Measurements from ENCODE around the gene POLD3. TPM values are rescaled to one million over a fixed set of nuclear protein-coding genes. Genes with fewer than 3 reads are reported as not detected.

Gene POLD3
- polyA plus RNA-seq, 1 donor from 2014 or later, result 16.8 TPM

GRCh38 chr11:74648894-74649293 is 56.5 kb downstream of the POLD3 start:
- no peak overlapping the region for H3K27ac ChIP-seq (ENCODE audit: low read length)
- H3K4me2 ChIP-seq (ENCODE audit: low read length), result no peak overlapping the region
- no peaks in the 10 kb centered on the region for H3K79me2 ChIP-seq (replicated peaks; ENCODE audit: insufficient read depth, low read length)
- no peak overlapping the region for H3K4me3 ChIP-seq (ENCODE audit: low read length)
- H3K9me2 ChIP-seq (ENCODE audit: insufficient read depth, low read length), result no peaks in the 10 kb centered on the region
- no peak for TF ChIP-seq EZH2 (IDR thresholded peaks at IDR 0.05; ENCODE audit: borderline replicate concordance, insufficient read depth, low read length, poor library complexity, severe bottlenecking)
- no peak for TF ChIP-seq SMC3 (conservative IDR thresholded peaks at IDR 0.05; ENCODE audit: poor library complexity)
- TF ChIP-seq POLR2AphosphoS5 (IDR thresholded peaks at IDR 0.05), result no peak
- TF ChIP-seq MXI1 (conservative IDR thresholded peaks at IDR 0.05; ENCODE audit: poor library complexity, severe bottlenecking), result no peak
- TF ChIP-seq, protein P1, sequence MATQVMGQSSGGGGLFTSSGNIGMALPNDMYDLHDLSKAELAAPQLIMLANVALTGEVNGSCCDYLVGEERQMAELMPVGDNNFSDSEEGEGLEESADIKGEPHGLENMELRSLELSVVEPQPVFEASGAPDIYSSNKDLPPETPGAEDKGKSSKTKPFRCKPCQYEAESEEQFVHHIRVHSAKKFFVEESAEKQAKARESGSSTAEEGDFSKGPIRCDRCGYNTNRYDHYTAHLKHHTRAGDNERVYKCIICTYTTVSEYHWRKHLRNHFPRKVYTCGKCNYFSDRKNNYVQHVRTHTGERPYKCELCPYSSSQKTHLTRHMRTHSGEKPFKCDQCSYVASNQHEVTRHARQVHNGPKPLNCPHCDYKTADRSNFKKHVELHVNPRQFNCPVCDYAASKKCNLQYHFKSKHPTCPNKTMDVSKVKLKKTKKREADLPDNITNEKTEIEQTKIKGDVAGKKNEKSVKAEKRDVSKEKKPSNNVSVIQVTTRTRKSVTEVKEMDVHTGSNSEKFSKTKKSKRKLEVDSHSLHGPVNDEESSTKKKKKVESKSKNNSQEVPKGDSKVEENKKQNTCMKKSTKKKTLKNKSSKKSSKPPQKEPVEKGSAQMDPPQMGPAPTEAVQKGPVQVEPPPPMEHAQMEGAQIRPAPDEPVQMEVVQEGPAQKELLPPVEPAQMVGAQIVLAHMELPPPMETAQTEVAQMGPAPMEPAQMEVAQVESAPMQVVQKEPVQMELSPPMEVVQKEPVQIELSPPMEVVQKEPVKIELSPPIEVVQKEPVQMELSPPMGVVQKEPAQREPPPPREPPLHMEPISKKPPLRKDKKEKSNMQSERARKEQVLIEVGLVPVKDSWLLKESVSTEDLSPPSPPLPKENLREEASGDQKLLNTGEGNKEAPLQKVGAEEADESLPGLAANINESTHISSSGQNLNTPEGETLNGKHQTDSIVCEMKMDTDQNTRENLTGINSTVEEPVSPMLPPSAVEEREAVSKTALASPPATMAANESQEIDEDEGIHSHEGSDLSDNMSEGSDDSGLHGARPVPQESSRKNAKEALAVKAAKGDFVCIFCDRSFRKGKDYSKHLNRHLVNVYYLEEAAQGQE (IDR thresholded peaks at IDR 0.05; ENCODE audit: borderline replicate concordance), result no peak
- TF ChIP-seq RAD21 (conservative IDR thresholded peaks at IDR 0.05), result no peak
- TF ChIP-seq, protein P2, sequence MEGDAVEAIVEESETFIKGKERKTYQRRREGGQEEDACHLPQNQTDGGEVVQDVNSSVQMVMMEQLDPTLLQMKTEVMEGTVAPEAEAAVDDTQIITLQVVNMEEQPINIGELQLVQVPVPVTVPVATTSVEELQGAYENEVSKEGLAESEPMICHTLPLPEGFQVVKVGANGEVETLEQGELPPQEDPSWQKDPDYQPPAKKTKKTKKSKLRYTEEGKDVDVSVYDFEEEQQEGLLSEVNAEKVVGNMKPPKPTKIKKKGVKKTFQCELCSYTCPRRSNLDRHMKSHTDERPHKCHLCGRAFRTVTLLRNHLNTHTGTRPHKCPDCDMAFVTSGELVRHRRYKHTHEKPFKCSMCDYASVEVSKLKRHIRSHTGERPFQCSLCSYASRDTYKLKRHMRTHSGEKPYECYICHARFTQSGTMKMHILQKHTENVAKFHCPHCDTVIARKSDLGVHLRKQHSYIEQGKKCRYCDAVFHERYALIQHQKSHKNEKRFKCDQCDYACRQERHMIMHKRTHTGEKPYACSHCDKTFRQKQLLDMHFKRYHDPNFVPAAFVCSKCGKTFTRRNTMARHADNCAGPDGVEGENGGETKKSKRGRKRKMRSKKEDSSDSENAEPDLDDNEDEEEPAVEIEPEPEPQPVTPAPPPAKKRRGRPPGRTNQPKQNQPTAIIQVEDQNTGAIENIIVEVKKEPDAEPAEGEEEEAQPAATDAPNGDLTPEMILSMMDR (IDR thresholded peaks at IDR 0.05; ENCODE audit: poor library complexity, severe bottlenecking), result no peak
- TF ChIP-seq EP300 (conservative IDR thresholded peaks at IDR 0.05; ENCODE audit: poor library complexity, severe bottlenecking), result no peak
- no peak for TF ChIP-seq TAF1 (IDR thresholded peaks at IDR 0.05; ENCODE audit: low read depth)
- H2AFZ ChIP-seq (ENCODE audit: low read depth, low read length), result no peak overlapping the region
- no peaks in the 10 kb centered on the region for H3K36me3 ChIP-seq (ENCODE audit: insufficient read depth, low read length)
- H3F3A ChIP-seq (ENCODE audit: insufficient read depth, low read length, poor library complexity, severe bottlenecking), result no peaks in the 10 kb centered on the region
- H3K9me3 ChIP-seq (ENCODE audit: low read length), result no peaks in the 10 kb centered on the region
- H4K20me1 ChIP-seq (ENCODE audit: insufficient read depth), result no peaks in the 10 kb centered on the region
- H3K27me3 ChIP-seq (ENCODE audit: insufficient read depth, low read depth, low read length), result no peaks in the 10 kb centered on the region
- no peak overlapping the region for H3K9ac ChIP-seq (ENCODE audit: low read length)

- H2AFZ ChIP-seq (ENCODE audit: low read depth, low read length), result no peak overlapping the region
- H3K4me3 ChIP-seq (ENCODE audit: low read length), result no peak overlapping the region
- no peaks in the 10 kb centered on the region for H3F3A ChIP-seq (ENCODE audit: insufficient read depth, low read length, poor library complexity, severe bottlenecking)
- no peaks in the 10 kb centered on the region for H3K27me3 ChIP-seq (ENCODE audit: insufficient read depth, low read depth, low read length)
- no peaks in the 10 kb centered on the region for H3K36me3 ChIP-seq (ENCODE audit: insufficient read depth, low read length)
- H3K9ac ChIP-seq (ENCODE audit: low read length), result no peak overlapping the region
- no peak for TF ChIP-seq EZH2 (IDR thresholded peaks at IDR 0.05; ENCODE audit: borderline replicate concordance, insufficient read depth, low read length, poor library complexity, severe bottlenecking)
- no peaks in the 10 kb centered on the region for H4K20me1 ChIP-seq (ENCODE audit: insufficient read depth)
- no peak overlapping the region for H3K4me2 ChIP-seq (ENCODE audit: low read length)
- H3K9me3 ChIP-seq (ENCODE audit: low read length), result no peaks in the 10 kb centered on the region
- no peak overlapping the region for H3K27ac ChIP-seq (ENCODE audit: low read length)
- no peaks in the 10 kb centered on the region for H3K79me2 ChIP-seq (replicated peaks; ENCODE audit: insufficient read depth, low read length)
- no peaks in the 10 kb centered on the region for H3K9me2 ChIP-seq (ENCODE audit: insufficient read depth, low read length)
Measured at GRCh38 chr11:74650498-74650897, 58.1 kb downstream of the POLD3 start.

- Histone ChIP-seq H3K4me2 (ENCODE audit: low read length) (no peak overlapping the region), H3K4me3 (ENCODE audit: low read length) (no peak overlapping the region), H3K9me2 (ENCODE audit: insufficient read depth, low read length) (no peaks in the 10 kb centered on the region), H3K9me3 (ENCODE audit: low read length) (no peaks in the 10 kb centered on the region), H3K9ac (ENCODE audit: low read length) (no peak overlapping the region), H3K27ac (ENCODE audit: low read length) (no peak overlapping the region), H3K27me3 (ENCODE audit: insufficient read depth, low read depth, low read length) (no peaks in the 10 kb centered on the region), H3K36me3 (ENCODE audit: insufficient read depth, low read length) (no peaks in the 10 kb centered on the region), H3K79me2 (replicated peaks; ENCODE audit: insufficient read depth, low read length) (no peaks in the 10 kb centered on the region), H3F3A (ENCODE audit: insufficient read depth, low read length, poor library complexity, severe bottlenecking) (no peaks in the 10 kb centered on the region), H4K20me1 (ENCODE audit: insufficient read depth) (no peaks in the 10 kb centered on the region), H2AFZ (ENCODE audit: low read depth, low read length) (no peak overlapping the region)
- no peak for TF ChIP-seq SMC3 (conservative IDR thresholded peaks at IDR 0.05; ENCODE audit: poor library complexity)
- TF ChIP-seq EP300 (conservative IDR thresholded peaks at IDR 0.05; ENCODE audit: poor library complexity, severe bottlenecking), result no peak
- no peak for TF ChIP-seq RAD21 (conservative IDR thresholded peaks at IDR 0.05)
- TF ChIP-seq TAF1 (IDR thresholded peaks at IDR 0.05; ENCODE audit: low read depth), result no peak
- TF ChIP-seq, protein P1 (IDR thresholded peaks at IDR 0.05; ENCODE audit: borderline replicate concordance), result no peak
- no peak for TF ChIP-seq EZH2 (IDR thresholded peaks at IDR 0.05; ENCODE audit: borderline replicate concordance, insufficient read depth, low read length, poor library complexity, severe bottlenecking)
- no peak for TF ChIP-seq MXI1 (conservative IDR thresholded peaks at IDR 0.05; ENCODE audit: poor library complexity, severe bottlenecking)
- TF ChIP-seq, protein P2 (IDR thresholded peaks at IDR 0.05; ENCODE audit: poor library complexity, severe bottlenecking), result no peak
- TF ChIP-seq POLR2AphosphoS5 (IDR thresholded peaks at IDR 0.05), result no peak
Measured at GRCh38 chr11:74654976-74655375, 62.6 kb downstream of the POLD3 start.
